ENCODE results near the gene MYL5. TPM values are rescaled to one million over a fixed set of nuclear protein-coding genes. Genes with fewer than 3 reads are reported as not detected.

MYL5 gene
- total RNA-seq, 1 experiment from 2014 or later: 29.8 TPM

- POLR2A ChIA-PET (ENCODE audit: unreplicated experiment): no interaction called here
- TF ChIP-seq CTCF (conservative IDR thresholded peaks at IDR 0.05) (no peak), EZH2 (IDR thresholded peaks at IDR 0.05; ENCODE audit: low read depth) (no peak)
- Histone ChIP-seq H3F3A (ENCODE audit: insufficient read depth, low read depth) (peaks cover 8% of the 10 kb centered on the region), H3K4me3 (no peak overlapping the region), H3K27ac (no peak overlapping the region), H2AFZ (no peak overlapping the region), H4K20me1 (ENCODE audit: insufficient read depth) (peaks cover 43% of the 10 kb centered on the region), H3K9me3 (ENCODE audit: insufficient read depth, low read depth) (no peaks in the 10 kb centered on the region), H3K79me2 (ENCODE audit: low read depth) (peaks cover 72% of the 10 kb centered on the region), H3K27me3 (ENCODE audit: insufficient read depth, low read depth) (no peaks in the 10 kb centered on the region), H3K4me1 (replicated peaks; ENCODE audit: insufficient read depth) (0 out of 2 replicates have a peak, but pooled peaks cover 5% of the 10 kb centered on the region), H3K36me3 (ENCODE audit: low read depth) (no peaks in the 10 kb centered on the region), H3K4me2 (no peak overlapping the region), H3K9me2 (ENCODE audit: insufficient read depth) (no peaks in the 10 kb centered on the region)
- no TSS peak for BruUV-seq (replicated peaks)
- intact Hi-C loops (cut with micrococcal nuclease; ENCODE audit: unreplicated experiment): no loop called here
- no peak for DNase-seq
- CTCF ChIA-PET: no interaction called here
These were observed 35.0 kb downstream of the MYL5 start for GRCh38 chr4:709348-709747.

GRCh38 chr4:710116-710515 is 35.8 kb downstream of the MYL5 start:
- no peaks in the 10 kb centered on the region for H3K27me3 ChIP-seq (ENCODE audit: insufficient read depth, low read depth)
- H3K27ac ChIP-seq: no peak overlapping the region
- peaks cover 80% of the 10 kb centered on the region for H3K79me2 ChIP-seq (ENCODE audit: low read depth)
- H3K9me2 ChIP-seq (ENCODE audit: insufficient read depth): no peaks in the 10 kb centered on the region
- no peak overlapping the region for H3K4me2 ChIP-seq
- no peaks in the 10 kb centered on the region for H3K9me3 ChIP-seq (ENCODE audit: insufficient read depth, low read depth)
- POLR2A ChIA-PET (ENCODE audit: unreplicated experiment): no interaction called here
- no peak overlapping the region for H2AFZ ChIP-seq
- TF ChIP-seq CTCF (conservative IDR thresholded peaks at IDR 0.05): no peak
- TF ChIP-seq EZH2 (IDR thresholded peaks at IDR 0.05; ENCODE audit: low read depth): no peak
- DNase-seq: no peak
- H3K4me1 ChIP-seq (replicated peaks; ENCODE audit: insufficient read depth): 0 out of 2 replicates have a peak, but pooled peaks cover 5% of the 10 kb centered on the region
- H3K4me3 ChIP-seq: no peak overlapping the region
- CTCF ChIA-PET: no interaction called here
- H3F3A ChIP-seq (ENCODE audit: insufficient read depth, low read depth): peaks cover 8% of the 10 kb centered on the region
- peaks cover 47% of the 10 kb centered on the region for H4K20me1 ChIP-seq (ENCODE audit: insufficient read depth)
- intact Hi-C loops (cut with micrococcal nuclease; ENCODE audit: unreplicated experiment): no loop called here
- no peaks in the 10 kb centered on the region for H3K36me3 ChIP-seq (ENCODE audit: low read depth)
- BruUV-seq (replicated peaks): no TSS peak

- no peak overlapping the region for H3K4me3 ChIP-seq
- ChIA-PET CTCF (no interaction called here), POLR2A (ENCODE audit: unreplicated experiment) (no interaction called here)
- no peak overlapping the region for H2AFZ ChIP-seq
- no peak overlapping the region for H3K27ac ChIP-seq
- H3K4me1 ChIP-seq (replicated peaks; ENCODE audit: insufficient read depth): 0 out of 2 replicates have a peak, but pooled peaks cover 5% of the 10 kb centered on the region
- H3K4me2 ChIP-seq: no peak overlapping the region
- intact Hi-C loops (cut with micrococcal nuclease; ENCODE audit: unreplicated experiment): no loop called here
- no peaks in the 10 kb centered on the region for H3K36me3 ChIP-seq (ENCODE audit: low read depth)
- no peaks in the 10 kb centered on the region for H3K9me2 ChIP-seq (ENCODE audit: insufficient read depth)
- H3K79me2 ChIP-seq (ENCODE audit: low read depth): peaks cover 79% of the 10 kb centered on the region
- H4K20me1 ChIP-seq (ENCODE audit: insufficient read depth): peaks cover 47% of the 10 kb centered on the region
- no peaks in the 10 kb centered on the region for H3K27me3 ChIP-seq (ENCODE audit: insufficient read depth, low read depth)
- no peak for TF ChIP-seq CTCF (conservative IDR thresholded peaks at IDR 0.05)
- no peak for TF ChIP-seq EZH2 (IDR thresholded peaks at IDR 0.05; ENCODE audit: low read depth)
- peaks cover 8% of the 10 kb centered on the region for H3F3A ChIP-seq (ENCODE audit: insufficient read depth, low read depth)
- BruUV-seq (replicated peaks): no TSS peak
- no peaks in the 10 kb centered on the region for H3K9me3 ChIP-seq (ENCODE audit: insufficient read depth, low read depth)
- DNase-seq: no peak
These were observed 36.6 kb downstream of the MYL5 start for GRCh38 chr4:710916-711315.

All from PC-9 (cell line).